HEK293T (cell line): ENCODE measurements around the gene CASP1.

ENCODE experiments used
- CTCF ChIA-PET: fragments of 350-600 bp; formaldehyde crosslinking; extraction: SDS; loops from one replicate; lab custom pipeline; 2021; ENCODE audit warnings: antibody characterized with exemption, inconsistent platforms; lab: Yijun Ruan, JAX
- POLR2A ChIA-PET: fragments of 350-600 bp; formaldehyde crosslinking; extraction: SDS; loops from one replicate; lab custom pipeline; 2020; ENCODE audit warnings: antibody characterized with exemption, inconsistent platforms; lab: Yijun Ruan, JAX
- DNase-seq: peaks from one replicate; pipeline ENCODE4 v3.0.0; 2012; ENCODE audit warnings: mixed read lengths; ENCODE audit errors: extremely low spot score
- ARNT ChIP-seq: fragments of 450-650 bp; IDR thresholded peaks from 2 replicates; pipeline ENCODE4 v1.6.1; 2017; ENCODE audit warnings: mild to moderate bottlenecking
- BHLHE40 ChIP-seq: fragments of 450-650 bp; IDR thresholded peaks from 2 replicates; pipeline ENCODE4 v1.6.1; 2016; ENCODE audit warnings: mild to moderate bottlenecking, moderate library complexity, borderline replicate concordance
- CTBP1 ChIP-seq: fragments of 450-650 bp; IDR thresholded peaks from 2 replicates; pipeline ENCODE4 v1.6.1; 2016; ENCODE audit warnings: borderline replicate concordance
- ELF4 ChIP-seq: fragments of 450-650 bp; IDR thresholded peaks from 2 replicates; pipeline ENCODE4 v1.6.1; 2017; ENCODE audit warnings: antibody characterized with exemption
- FOXA1 ChIP-seq: fragments of 450-650 bp; IDR thresholded peaks from 2 replicates; pipeline ENCODE4 v1.6.1; 2016; ENCODE audit warnings: mild to moderate bottlenecking
- FOXK2 ChIP-seq: fragments of 450-650 bp; IDR thresholded peaks from 2 replicates; pipeline ENCODE4 v1.6.1; 2016; ENCODE audit warnings: mild to moderate bottlenecking
- FOXM1 ChIP-seq: fragments of 450-650 bp; IDR thresholded peaks from 2 replicates; pipeline ENCODE4 v1.6.1; 2017; ENCODE audit warnings: mild to moderate bottlenecking, borderline replicate concordance
- HDGF ChIP-seq: fragments of 450-650 bp; IDR thresholded peaks from 2 replicates; pipeline ENCODE4 v1.6.1; 2017; ENCODE audit warnings: antibody characterized with exemption, borderline replicate concordance
- L3MBTL2 ChIP-seq: fragments of 450-650 bp; conservative IDR thresholded peaks from 2 replicates; pipeline ENCODE4 v1.6.1; 2016; ENCODE audit warnings: mild to moderate bottlenecking
- LEF1 ChIP-seq: fragments of 450-650 bp; IDR thresholded peaks from 2 replicates; pipeline ENCODE4 v1.6.1; 2017; ENCODE audit warnings: mild to moderate bottlenecking, borderline replicate concordance
- NFRKB ChIP-seq: fragments of 450-650 bp; IDR thresholded peaks from 2 replicates; pipeline ENCODE4 v1.6.1; 2016; ENCODE audit warnings: mild to moderate bottlenecking, moderate library complexity
- PKNOX1 ChIP-seq: fragments of 450-650 bp; IDR thresholded peaks from 2 replicates; pipeline ENCODE4 v1.6.1; 2016
- SP1 ChIP-seq: fragments of 450-650 bp; IDR thresholded peaks from 2 replicates; pipeline ENCODE4 v1.6.1; 2017
- SUZ12 ChIP-seq: fragments of 450-650 bp; IDR thresholded peaks from 2 replicates; pipeline ENCODE4 v1.6.1; 2016; ENCODE audit warnings: mild to moderate bottlenecking
- TARDBP ChIP-seq: fragments of 450-650 bp; IDR thresholded peaks from 2 replicates; pipeline ENCODE4 v1.6.1; 2016
- ZNF384 ChIP-seq: fragments of 450-650 bp; IDR thresholded peaks from 2 replicates; pipeline ENCODE4 v1.6.1; 2016

CASP1 gene

GRCh38 chr11:104995001-104995408 is 39.9 kb downstream of the CASP1 start:
- ChIA-PET CTCF (no interaction called here), POLR2A (no interaction called here)
- TF ChIP-seq ZNF384 (no peak), FOXK2 (no peak), BHLHE40 (no peak), HDGF (no peak), ELF4 (no peak), SUZ12 (no peak), PKNOX1 (no peak), ARNT (no peak)
- DNase-seq: no peak

GRCh38 chr11:104992781-104993180 is 42.2 kb downstream of the CASP1 start:
- TF ChIP-seq ZNF384 (no peak), FOXM1 (no peak), PKNOX1 (no peak), TARDBP (no peak), BHLHE40 (no peak), NFRKB (no peak), SP1 (no peak), CTBP1 (no peak), FOXA1 (no peak), SUZ12 (no peak), FOXK2 (no peak), HDGF (no peak), ELF4 (no peak), L3MBTL2 (no peak)
- DNase-seq: no peak
- POLR2A ChIA-PET: no interaction called here
- CTCF ChIA-PET: no interaction called here

- no peak for TF ChIP-seq NFRKB
- no peak for TF ChIP-seq CTBP1
- TF ChIP-seq LEF1: no peak
- no peak for TF ChIP-seq SP1
- TF ChIP-seq SUZ12: no peak
- TF ChIP-seq L3MBTL2: no peak
- TF ChIP-seq HDGF: no peak
- no peak for TF ChIP-seq PKNOX1
- no peak for TF ChIP-seq FOXK2
- no peak for TF ChIP-seq TARDBP
- no peak for TF ChIP-seq ARNT
- no peak for TF ChIP-seq FOXA1
- ChIA-PET POLR2A (no interaction called here), CTCF (no interaction called here)
- DNase-seq: no peak
Observed at GRCh38 chr11:104991994-104992393, 43.0 kb downstream of the CASP1 start.

- TF ChIP-seq NFRKB: no peak
- TF ChIP-seq FOXK2: no peak
- TF ChIP-seq FOXM1: no peak
- no peak for TF ChIP-seq ARNT
- CTCF ChIA-PET: no interaction called here
- POLR2A ChIA-PET: no interaction called here
Observed at GRCh38 chr11:104984808-104985207, 50.1 kb downstream of the CASP1 start.

GRCh38 chr11:104979839-104980238 is 55.1 kb downstream of the CASP1 start:
- no peak for DNase-seq
- POLR2A ChIA-PET: no interaction called here
- TF ChIP-seq FOXM1 (no peak), ARNT (no peak), HDGF (no peak), TARDBP (no peak), SUZ12 (no peak), ZNF384 (no peak), SP1 (no peak), FOXK2 (no peak), L3MBTL2 (no peak), FOXA1 (no peak), ELF4 (no peak), PKNOX1 (no peak), NFRKB (no peak), BHLHE40 (no peak), LEF1 (no peak), CTBP1 (no peak)
- CTCF ChIA-PET: no interaction called here

More at GRCh38 chr11:104984808-104985207, 50.1 kb downstream of the CASP1 start:
- DNase-seq: no peak
